H9 (cell line): Measurements from ENCODE around the gene OXA1L. TPM values are rescaled to one million over a fixed set of nuclear protein-coding genes. Genes with fewer than 3 reads are reported as not detected.

ENCODE experiments used
- DNase-seq: peaks from one replicate; pipeline ENCODE4 v3.0.0-alpha.2; 2017
- H2AFZ ChIP-seq: one replicate; pipeline ENCODE4 v1.6.1; 2013; ENCODE audit warnings: mild to moderate bottlenecking, low read length, control low read depth, moderate library complexity
- H2AK5ac ChIP-seq: 2 replicates; pipeline ENCODE4 v1.6.1; 2013; ENCODE audit warnings: low read length, control low read depth, mixed read lengths; ENCODE audit not compliant: insufficient read length
- H2BK120ac ChIP-seq: one replicate; pipeline ENCODE4 v1.6.1; 2013; ENCODE audit warnings: low read depth, mild to moderate bottlenecking, low read length, control low read depth, inconsistent platforms; ENCODE audit not compliant: poor library complexity, severe bottlenecking
- H2BK12ac ChIP-seq: 2 replicates; pipeline ENCODE4 v1.6.1; 2013; ENCODE audit warnings: low read length, control low read depth, mixed read lengths, low read depth; ENCODE audit not compliant: insufficient read length
- H2BK15ac ChIP-seq: 2 replicates; pipeline ENCODE4 v1.6.1; 2013; ENCODE audit warnings: low read depth, low read length, control low read depth
- H2BK20ac ChIP-seq: one replicate; pipeline ENCODE4 v1.6.1; 2013; ENCODE audit warnings: low read depth, mild to moderate bottlenecking, low read length, control low read depth, inconsistent platforms; ENCODE audit not compliant: poor library complexity, severe bottlenecking
- H2BK5ac ChIP-seq: 2 replicates; pipeline ENCODE4 v1.6.1; 2013; ENCODE audit warnings: low read length, control low read depth, mixed read lengths; ENCODE audit not compliant: insufficient read length
- H3K14ac ChIP-seq: 2 replicates; pipeline ENCODE4 v1.6.1; 2013; ENCODE audit warnings: low read length, control low read depth; ENCODE audit not compliant: insufficient read depth
- H3K18ac ChIP-seq: 2 replicates; pipeline ENCODE4 v1.6.1; 2013; ENCODE audit warnings: low read depth, mild to moderate bottlenecking, mixed read lengths, low read length, control low read depth; ENCODE audit not compliant: insufficient read length
- H3K23ac ChIP-seq: 2 replicates; pipeline ENCODE4 v1.6.1; 2013; ENCODE audit warnings: low read length, control low read depth, mixed read lengths, low read depth; ENCODE audit not compliant: insufficient read length
- H3K23me2 ChIP-seq: 2 replicates; pipeline ENCODE4 v1.6.1; 2013; ENCODE audit warnings: low read depth, mild to moderate bottlenecking, mixed read lengths, low read length, control low read depth; ENCODE audit not compliant: insufficient read length, poor library complexity, severe bottlenecking
- H3K27ac ChIP-seq: 2 replicates; pipeline ENCODE4 v1.5.1; 2013; ENCODE audit warnings: low read length, control low read depth, mixed read lengths, low read depth; ENCODE audit not compliant: insufficient read length
- H3K27me3 ChIP-seq: 2 replicates; pipeline ENCODE4 v1.6.1; 2013; ENCODE audit warnings: low read length, control low read depth, inconsistent platforms; ENCODE audit not compliant: insufficient read depth
- H3K4ac ChIP-seq: 2 replicates; pipeline ENCODE4 v1.6.1; 2013; ENCODE audit warnings: low read depth, mild to moderate bottlenecking, control low read depth, inconsistent platforms, low read length, moderate library complexity
- H3K4me1 ChIP-seq: 2 replicates; pipeline ENCODE4 v1.6.1; 2013; ENCODE audit warnings: low read length, control low read depth, inconsistent platforms; ENCODE audit not compliant: insufficient read depth
- H3K4me2 ChIP-seq: 2 replicates; pipeline ENCODE4 v1.6.1; 2013; ENCODE audit warnings: low read length, control low read depth, mixed read lengths; ENCODE audit not compliant: insufficient read length, insufficient read depth
- H3K56ac ChIP-seq: 2 replicates; pipeline ENCODE4 v1.6.1; 2013; ENCODE audit warnings: low read depth, mild to moderate bottlenecking, mixed read lengths, low read length, control low read depth; ENCODE audit not compliant: insufficient read length
- H3K79me1 ChIP-seq: 2 replicates; pipeline ENCODE4 v1.6.1; 2013; ENCODE audit warnings: low read depth, mild to moderate bottlenecking, moderate library complexity, low read length, control low read depth, inconsistent platforms; ENCODE audit not compliant: insufficient read depth, poor library complexity, severe bottlenecking
- H3K79me2 ChIP-seq: 2 replicates; pipeline ENCODE4 v1.6.1; 2013; ENCODE audit warnings: low read length, control low read depth, inconsistent platforms; ENCODE audit not compliant: insufficient read depth
- H3K9ac ChIP-seq: 2 replicates; pipeline ENCODE4 v1.6.1; 2013; ENCODE audit warnings: low read length, control low read depth, mixed read lengths; ENCODE audit not compliant: insufficient read length; ENCODE audit errors: extremely low read depth
- H3K9me3 ChIP-seq: one replicate; pipeline ENCODE4 v1.6.1; 2013; ENCODE audit warnings: low read depth, low read length, inconsistent platforms; ENCODE audit not compliant: control insufficient read depth
- H3T11ph ChIP-seq: one replicate; pipeline ENCODE4 v1.6.1; 2013; ENCODE audit warnings: mild to moderate bottlenecking, low read length, control low read depth, inconsistent platforms
- H4K20me1 ChIP-seq: one replicate; pipeline ENCODE4 v1.6.1; 2013; ENCODE audit not compliant: control insufficient read depth, insufficient read length, insufficient read depth
- H4K5ac ChIP-seq: 2 replicates; pipeline ENCODE4 v1.6.1; 2013; ENCODE audit warnings: low read depth, mild to moderate bottlenecking, mixed read lengths, low read length, control low read depth; ENCODE audit not compliant: insufficient read length
- H4K8ac ChIP-seq: replicated peaks from 2 replicates; pipeline ENCODE4 v1.6.1; 2013; ENCODE audit warnings: low read length, control low read depth, mixed read lengths, low read depth; ENCODE audit not compliant: insufficient read length
- H4K91ac ChIP-seq: 2 replicates; pipeline ENCODE4 v1.6.1; 2013; ENCODE audit warnings: low read depth, mild to moderate bottlenecking, moderate library complexity, mixed read lengths, low read length, control low read depth; ENCODE audit not compliant: insufficient read length
- H3K27ac Mint-ChIP-seq, 3 experiments: 2 replicates in 2 of 3; 3 replicates in 1 of 3; pipeline ENCODE4 v1.8.0; 2020 to 2021; ENCODE audit warnings: mixed read lengths in 3 of 3, mild to moderate bottlenecking in 1 of 3, moderate library complexity in 1 of 3
- H3K27me3 Mint-ChIP-seq: 2 replicates; pipeline ENCODE4 v1.8.0; 2021; ENCODE audit warnings: low read depth, mild to moderate bottlenecking, moderate library complexity, mixed read lengths
- H3K36me3 Mint-ChIP-seq, 3 experiments: 2 replicates in 2 of 3; 3 replicates in 1 of 3; pipeline ENCODE4 v1.8.0; 2020 to 2021; ENCODE audit warnings: low read depth in 3 of 3, mixed read lengths in 3 of 3; ENCODE audit not compliant: insufficient read depth in 1 of 3
- H3K4me1 Mint-ChIP-seq, 2 experiments: 2 replicates each; pipeline ENCODE4 v1.8.0; 2020; ENCODE audit warnings: mixed read lengths in 2 of 2
- H3K4me3 Mint-ChIP-seq, 2 experiments: 2 replicates in 1 of 2; 3 replicates in 1 of 2; pipeline ENCODE4 v1.8.0; 2020 to 2021; ENCODE audit warnings: mild to moderate bottlenecking in 2 of 2, mixed read lengths in 2 of 2, moderate library complexity in 1 of 2
- H3K9me3 Mint-ChIP-seq, 2 experiments: 2 replicates in 1 of 2; 3 replicates in 1 of 2; pipeline ENCODE4 v1.8.0; 2020; ENCODE audit warnings: mild to moderate bottlenecking in 2 of 2, mixed read lengths in 2 of 2, moderate library complexity in 1 of 2
- WGBS: extraction: QIAGEN DNeasy Blood & Tissue Kit; methylation state at CpG from one replicate; pipeline ENCODE4 v1.1.7; 2013; ENCODE audit warnings: missing lambda C conversion rate, low lambda C conversion rate, mixed read lengths; ENCODE audit not compliant: insufficient read length; ENCODE audit errors: extremely low coverage; 5-methylcytosine and 5-hydroxymethylcytosine counted together
- total RNA-seq: library from RNA; stranded (reverse); gene quantifications from 2 replicates; pipeline ENCODE4 v1.2.1, GENCODE V29; 2021
- TF ChIP-seq, protein P1 (sequence below): fragments of 200-600 bp; sonication (generic); conservative IDR thresholded peaks from 3 replicates; pipeline ENCODE4 v1.8.0; 2021; ENCODE audit warnings: antibody characterized with exemption, mild to moderate bottlenecking

OXA1L gene
- total RNA-seq, 1 experiment from 2014 or later, result 128 TPM

DNA sequence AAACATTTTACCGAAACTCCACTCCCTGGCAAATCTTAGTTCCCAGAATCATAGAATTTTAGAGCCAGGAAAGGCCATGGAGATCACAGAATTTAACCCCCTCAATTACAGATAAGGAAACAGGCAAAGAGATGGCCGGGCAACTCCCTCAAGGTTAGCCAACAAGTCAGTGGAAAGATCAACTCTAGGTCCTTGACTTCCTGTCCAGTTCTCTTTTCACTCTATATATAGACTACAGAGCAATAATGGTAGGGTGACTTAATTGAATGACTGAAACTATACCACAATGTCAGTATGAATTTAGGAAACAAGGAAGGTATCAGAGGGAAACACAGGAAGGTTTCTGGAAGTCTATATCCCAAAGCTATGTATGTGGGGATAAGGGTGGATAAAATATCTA is 11.6 kb downstream of the OXA1L start:
- H3K27me3 Mint-ChIP-seq, result no peaks in the 10 kb centered on the region
- H3K36me3 Mint-ChIP-seq, result peaks cover 0 to 7% (median 0%) of the 10 kb centered on the region in 3 experiments; a peak in 3 of 7 replicates
- no peak overlapping the region for H3K27ac ChIP-seq

More for the DNA sequence above, 11.6 kb downstream of the OXA1L start:
- no peak for DNase-seq
- no peaks in the 10 kb centered on the region for H3K79me2 ChIP-seq
- H4K20me1 ChIP-seq, result no peaks in the 10 kb centered on the region
- H4K8ac ChIP-seq, result no peak overlapping the region
- H3T11ph ChIP-seq, result no peak overlapping the region
- H3K4me2 ChIP-seq, result no peak overlapping the region
- no peak overlapping the region for H2BK20ac ChIP-seq
- H2BK120ac ChIP-seq, result no peak overlapping the region
- no peak overlapping the region for H2BK5ac ChIP-seq
- H3K4me1 ChIP-seq, result no peaks in the 10 kb centered on the region
- no peaks in the 10 kb centered on the region for H3K27me3 ChIP-seq
- Mint-ChIP-seq H3K27ac (peak overlapping the region in 1 of 3 experiments; percentile 78; a peak in 1 of 7 replicates), H3K9me3 (no peaks in the 10 kb centered on the region), H3K4me3 (no peak overlapping the region), H3K4me1 (peaks cover 8 to 11% of the 10 kb centered on the region in 2 experiments)
- no peaks in the 10 kb centered on the region for H3K9me3 ChIP-seq
- no peak overlapping the region for H3K56ac ChIP-seq
- no peak overlapping the region for H2BK12ac ChIP-seq
- TF ChIP-seq, protein P1, sequence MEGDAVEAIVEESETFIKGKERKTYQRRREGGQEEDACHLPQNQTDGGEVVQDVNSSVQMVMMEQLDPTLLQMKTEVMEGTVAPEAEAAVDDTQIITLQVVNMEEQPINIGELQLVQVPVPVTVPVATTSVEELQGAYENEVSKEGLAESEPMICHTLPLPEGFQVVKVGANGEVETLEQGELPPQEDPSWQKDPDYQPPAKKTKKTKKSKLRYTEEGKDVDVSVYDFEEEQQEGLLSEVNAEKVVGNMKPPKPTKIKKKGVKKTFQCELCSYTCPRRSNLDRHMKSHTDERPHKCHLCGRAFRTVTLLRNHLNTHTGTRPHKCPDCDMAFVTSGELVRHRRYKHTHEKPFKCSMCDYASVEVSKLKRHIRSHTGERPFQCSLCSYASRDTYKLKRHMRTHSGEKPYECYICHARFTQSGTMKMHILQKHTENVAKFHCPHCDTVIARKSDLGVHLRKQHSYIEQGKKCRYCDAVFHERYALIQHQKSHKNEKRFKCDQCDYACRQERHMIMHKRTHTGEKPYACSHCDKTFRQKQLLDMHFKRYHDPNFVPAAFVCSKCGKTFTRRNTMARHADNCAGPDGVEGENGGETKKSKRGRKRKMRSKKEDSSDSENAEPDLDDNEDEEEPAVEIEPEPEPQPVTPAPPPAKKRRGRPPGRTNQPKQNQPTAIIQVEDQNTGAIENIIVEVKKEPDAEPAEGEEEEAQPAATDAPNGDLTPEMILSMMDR, result no peak
- no peak overlapping the region for H3K4ac ChIP-seq
- H3K79me1 ChIP-seq, result no peaks in the 10 kb centered on the region
- no peak overlapping the region for H3K14ac ChIP-seq
- H2AK5ac ChIP-seq, result no peak overlapping the region
- H3K23me2 ChIP-seq, result no peaks in the 10 kb centered on the region
- H3K18ac ChIP-seq, result no peak overlapping the region
- H4K91ac ChIP-seq, result no peak overlapping the region
- no peak overlapping the region for H4K5ac ChIP-seq
- WGBS, result no CpG with 5 or more reads among the region's 2 CpGs
- H2AFZ ChIP-seq, result no peak overlapping the region
- no peak overlapping the region for H3K23ac ChIP-seq
- H2BK15ac ChIP-seq, result no peak overlapping the region
- no peak overlapping the region for H3K9ac ChIP-seq
